HepG2 (cell line): ENCODE data around the gene LRRC45.

ENCODE experiments used
- ATRX ChIP-seq: sonication (generic); formaldehyde crosslinking; IDR thresholded peaks from 2 replicates; pipeline ENCODE4 v1.4.0; 2020; ENCODE audit warnings: missing genetic modification reagents, borderline replicate concordance
- CTCF ChIP-seq: sonication (generic); formaldehyde crosslinking; IDR thresholded peaks from 2 replicates; pipeline ENCODE4 v1.5.0; 2020; ENCODE audit warnings: mild to moderate bottlenecking, missing genetic modification reagents, moderate library complexity
- IRF1 ChIP-seq: sonication (generic); formaldehyde crosslinking; IDR thresholded peaks from 2 replicates; pipeline ENCODE4 v1.4.0; 2020; ENCODE audit warnings: low read depth, mild to moderate bottlenecking, missing genetic modification reagents
- IRF2 ChIP-seq: IDR thresholded peaks from 2 replicates; pipeline ENCODE4 v1.6.1; 2018; ENCODE audit warnings: missing genetic modification reagents, missing compliant biosample characterization
- MLXIP ChIP-seq: sonication (generic); formaldehyde crosslinking; IDR thresholded peaks from 2 replicates; pipeline ENCODE4 v1.9.0; 2021; ENCODE audit warnings: missing genetic modification reagents, borderline replicate concordance
- MYC ChIP-seq: sonication (generic); formaldehyde crosslinking; IDR thresholded peaks from 2 replicates; pipeline ENCODE4 v1.9.0; 2021; ENCODE audit warnings: missing genetic modification reagents, borderline replicate concordance
- SATB2 ChIP-seq: sonication (generic); formaldehyde crosslinking; IDR thresholded peaks from 2 replicates; pipeline ENCODE4 v1.5.0; 2020; ENCODE audit warnings: missing genetic modification reagents
- TCF7L2 ChIP-seq: IDR thresholded peaks from 2 replicates; pipeline ENCODE4 v1.6.1; 2011; ENCODE audit warnings: mild to moderate bottlenecking, low read depth, low read length, moderate library complexity
- ZNF282 ChIP-seq: fragments of 450-650 bp; IDR thresholded peaks from 2 replicates; pipeline ENCODE4 v1.6.1; 2018; ENCODE audit not compliant: partially characterized antibody
- ZNF512B ChIP-seq: sonication (generic); formaldehyde crosslinking; IDR thresholded peaks from 2 replicates; pipeline ENCODE4 v1.5.1; 2020; ENCODE audit warnings: missing genetic modification reagents, mild to moderate bottlenecking, borderline replicate concordance

- no peak for TF ChIP-seq ATRX (CRISPR knock-in tag)
- peak; percentile 50; the same call in 1 of the 2 replicates for TF ChIP-seq MYC
- TF ChIP-seq MLXIP (CRISPR knock-in tag): no peak
- no peak for TF ChIP-seq IRF1 (CRISPR knock-in tag)
- peak; percentile 0; the same call in 1 of the 2 replicates for TF ChIP-seq ZNF512B
- TF ChIP-seq CTCF: no peak
- TF ChIP-seq TCF7L2: no peak
- no peak for TF ChIP-seq ZNF282
- no peak for TF ChIP-seq IRF2 (CRISPR knock-in tag)
- no peak for TF ChIP-seq SATB2 (CRISPR knock-in tag)
These were observed 53.9 kb downstream of the LRRC45 start for GRCh38 chr17:82076785-82077591.
